GM12878 (cell line): Measurements from ENCODE around the gene ADPRS. TPM values are rescaled to one million over a fixed set of nuclear protein-coding genes. Genes with fewer than 3 reads are reported as not detected.

Experiments used
- ATAC-seq: fragments of 200-7000 bp; cut with Tn5 transposase; 3 replicates; pipeline ENCODE4 v1.9.1; 2020; ENCODE audit warnings: mild to moderate bottlenecking, moderate library complexity
- BruUV-seq: library from RNA; stranded (reverse); fragments of 400-500 nt; replicated peaks from 2 replicates; lab custom pipeline; 2021; lab: Mats Ljungman, UMichigan
- CTCF ChIA-PET: fragments of 300-600 bp; sonication (Branson Sonifier 250); formaldehyde crosslinking; extraction: SDS; loops from one replicate; lab custom pipeline; 2021; ENCODE audit warnings: inconsistent platforms; lab: Yijun Ruan, JAX
- POLR2A ChIA-PET: fragments of 350-600 bp; formaldehyde crosslinking; extraction: SDS; loops from one replicate; lab custom pipeline; 2021; ENCODE audit warnings: inconsistent platforms; lab: Charles Lee
- RAD21 ChIA-PET: fragments of 300-600 bp; sonication (Branson Sonifier 250); formaldehyde crosslinking; loops from one replicate; lab custom pipeline; 2023; ENCODE audit warnings: antibody characterized with exemption; ENCODE audit not compliant: unreplicated experiment; lab: Charles Lee
- SMC1A ChIA-PET: fragments of 300-600 bp; sonication (Branson Sonifier 250); formaldehyde crosslinking; loops from one replicate; lab custom pipeline; 2023; ENCODE audit not compliant: unreplicated experiment, uncharacterized antibody; lab: Charles Lee
- DNase-seq: peaks from one replicate; pipeline ENCODE4 v3.0.0-alpha.2; 2011; ENCODE audit warnings: low read depth, low spot score
- FAIRE-seq: peaks from 3 replicates; lab custom pipeline; 2011; peaks lifted over from hg19 to GRCh38; lab: Jason Lieb, UNC
- H2AFZ ChIP-seq: 2 replicates; pipeline ENCODE4 v1.6.0; 2011; ENCODE audit warnings: low read depth, low read length, control low read depth; ENCODE audit not compliant: control insufficient read depth
- H3K27ac ChIP-seq: 2 replicates; pipeline ENCODE4 v1.5.1; 2011; ENCODE audit warnings: control low read depth; ENCODE audit not compliant: control insufficient read depth, insufficient read depth
- H3K27me3 ChIP-seq, 2 experiments: replicated peaks in 1 of 2; 2 replicates each; pipeline versions ENCODE4 v1.6.0 to v1.6.1; 2011; ENCODE audit warnings: low read length in 1 of 2; ENCODE audit not compliant: control insufficient read depth in 2 of 2, insufficient read depth in 2 of 2
- H3K36me3 ChIP-seq, 2 experiments: 2 replicates each; pipeline ENCODE4 v1.5.1; 2011; ENCODE audit warnings: low read length in 1 of 2; ENCODE audit not compliant: control insufficient read depth in 2 of 2, insufficient read depth in 2 of 2
- H3K4me1 ChIP-seq: 2 replicates; pipeline ENCODE4 v1.6.1; 2011; ENCODE audit warnings: mild to moderate bottlenecking, low read length, moderate library complexity, mixed read lengths; ENCODE audit not compliant: control insufficient read depth, insufficient read depth
- H3K4me2 ChIP-seq: 2 replicates; pipeline ENCODE4 v1.6.0; 2011; ENCODE audit warnings: control low read depth; ENCODE audit not compliant: control insufficient read depth, insufficient read depth
- H3K4me3 ChIP-seq: fragments of 200-600 bp; sonication (generic); 2 replicates; pipeline ENCODE4 v1.5.1; 2016
- H3K79me2 ChIP-seq: 2 replicates; pipeline ENCODE4 v1.6.0; 2011; ENCODE audit warnings: low read length; ENCODE audit not compliant: control insufficient read depth, insufficient read depth
- H3K9ac ChIP-seq: 2 replicates; pipeline ENCODE4 v1.8.0; 2011; ENCODE audit warnings: low read length, control low read depth, mixed read lengths; ENCODE audit not compliant: control insufficient read depth, insufficient read depth
- H3K9me3 ChIP-seq: replicated peaks from 3 replicates; pipeline ENCODE4 v1.5.1; 2011; ENCODE audit warnings: mild to moderate bottlenecking, low read length; ENCODE audit not compliant: control insufficient read depth, insufficient read depth
- H4K20me1 ChIP-seq: 2 replicates; pipeline ENCODE4 v1.6.0; 2011; ENCODE audit not compliant: control insufficient read depth, insufficient read depth
- CHD2 ChIP-seq: IDR thresholded peaks from 2 replicates; pipeline ENCODE4 v1.6.1; 2011; ENCODE audit warnings: low read depth, low read length, improper control_type of control experiment, borderline replicate concordance
- CREM ChIP-seq: IDR thresholded peaks from 2 replicates; pipeline ENCODE4 v1.6.1; 2014; ENCODE audit warnings: antibody characterized with exemption, low read depth
- FOS ChIP-seq: IDR thresholded peaks from 3 replicates; pipeline ENCODE4 v1.6.1; 2011; ENCODE audit warnings: borderline replicate concordance; ENCODE audit not compliant: insufficient read length; ENCODE audit errors: extremely low read depth
- FOXM1 ChIP-seq: IDR thresholded peaks from 2 replicates; pipeline ENCODE4 v1.6.1; 2012; ENCODE audit warnings: low read depth, mild to moderate bottlenecking, inconsistent platforms, low read length, moderate library complexity
- HDGF ChIP-seq: fragments of 450-650 bp; IDR thresholded peaks from 2 replicates; pipeline ENCODE4 v1.6.1; 2016; ENCODE audit warnings: antibody characterized with exemption
- LARP7 ChIP-seq: fragments of 450-650 bp; IDR thresholded peaks from 2 replicates; pipeline ENCODE4 v1.6.1; 2017; ENCODE audit warnings: mild to moderate bottlenecking
- MTA3 ChIP-seq: IDR thresholded peaks from 2 replicates; pipeline ENCODE4 v1.6.1; 2012; ENCODE audit warnings: low read length, inconsistent platforms, borderline replicate concordance
- MYB ChIP-seq: fragments of 150-350 bp; IDR thresholded peaks from 2 replicates; pipeline ENCODE4 v1.6.1; 2014; ENCODE audit warnings: mild to moderate bottlenecking, low read depth, low read length, borderline replicate concordance
- SIN3A ChIP-seq: IDR thresholded peaks from 2 replicates; pipeline ENCODE4 v1.6.1; 2012; ENCODE audit warnings: low read depth, low read length, improper control_type of control experiment
- SMC3 ChIP-seq: IDR thresholded peaks from 2 replicates; pipeline ENCODE4 v1.6.1; 2011; ENCODE audit warnings: low read length, improper control_type of control experiment, borderline replicate concordance
- SPI1 ChIP-seq: IDR thresholded peaks from 2 replicates; pipeline ENCODE4 v1.6.1; 2011; ENCODE audit warnings: low read depth, mild to moderate bottlenecking, low read length, moderate library complexity, borderline replicate concordance; ENCODE audit not compliant: insufficient read depth
- YY1 ChIP-seq: IDR thresholded peaks from 2 replicates; pipeline ENCODE4 v1.6.1; 2011; ENCODE audit warnings: low read depth, mild to moderate bottlenecking, low read length
- ZNF217 ChIP-seq: fragments of 450-650 bp; IDR thresholded peaks from 2 replicates; pipeline ENCODE4 v1.6.1; 2017; ENCODE audit warnings: antibody characterized with exemption, mild to moderate bottlenecking
- WGBS: methylation state at CpG from one replicate; pipeline ENCODE4 v1.1.6; 2016; ENCODE audit warnings: low lambda C conversion rate; ENCODE audit not compliant: insufficient replicate concordance, insufficient coverage; ENCODE audit errors: missing lambda C conversion rate; 5-methylcytosine and 5-hydroxymethylcytosine counted together
- in situ Hi-C: fragments of 300-500 bp; cut with MboI; formaldehyde crosslinking; loops from 9 replicates; pipeline ENCODE4 v1.14.3; 2018; ENCODE audit warnings: mixed read lengths
- intact Hi-C: fragments of 100-400 bp; cut with micrococcal nuclease; formaldehyde crosslinking; loops from one replicate; pipeline ENCODE4 v1.14.2; 2022; ENCODE audit not compliant: unreplicated experiment
- polyA plus RNA-seq, 11 experiments: library from polyadenylated mRNA; depleted of rRNA in 4 of 11; unstranded in 6 of 11; stranded (reverse) in 5 of 11; fragments of >200 nt; fragmentation: Nextera tagmentation in 4 of 11; fragmentation: Illumina TruSeq in 1 of 11; extraction: Ambion mirVana in 4 of 11; extraction: Trizol in 1 of 11; gene quantifications; 1 replicate in 1 of 11; 2 replicates in 10 of 11; pipeline versions ENCODE4 v1.2.1 to v1.2.3, GENCODE V29; 2011 to 2016; ENCODE audit warnings: inconsistent platforms in 2 of 11, missing spikeins in 2 of 11, low read depth in 1 of 11
- total RNA-seq, 4 experiments: library from RNA; depleted of rRNA in 3 of 4; stranded (reverse); fragments of >200 nt in 3 of 4; fragmentation: Illumina TruSeq in 1 of 4; extraction: Trizol in 1 of 4; gene quantifications; 2 replicates each; pipeline versions ENCODE4 v1.2.1 to v1.2.3, GENCODE V29; 2013 to 2021
- TF ChIP-seq, protein P1 (sequence below): IDR thresholded peaks from 2 replicates; pipeline ENCODE4 v1.6.1; 2012; ENCODE audit warnings: low read depth, low read length, improper control_type of control experiment
- TF ChIP-seq, protein P2 (sequence below): fragments of 450-650 bp; formaldehyde crosslinking; IDR thresholded peaks from 2 replicates; pipeline ENCODE4 v1.4.0; 2020; ENCODE audit warnings: mild to moderate bottlenecking, moderate library complexity
- TF ChIP-seq, protein P3 (sequence below): fragments of 450-650 bp; IDR thresholded peaks from 2 replicates; pipeline ENCODE4 v1.6.1; 2014; ENCODE audit warnings: mild to moderate bottlenecking
- TF ChIP-seq, protein P4 (sequence below): IDR thresholded peaks from 2 replicates; pipeline ENCODE4 v1.6.1; 2012; ENCODE audit warnings: low read depth, low read length, improper control_type of control experiment

Gene ADPRS
- total and polyA plus RNA-seq, 10 of the 15 experiments (the other 5 are each of a cell fraction or from before 2014, with no cell fraction given) = 7.6 to 57.6 (median 39.1) TPM

GRCh38 chr1:36128905-36129206 is 40.2 kb downstream of the ADPRS start:
- SMC1A ChIA-PET = interaction anchor here (1.2 kb wide), 1 partner anchor 26 kb away, joined by 3 read pairs; no protein-coding TSS in a partner anchor
- no peaks in the 10 kb centered on the region for H3K9me3 ChIP-seq
- no peaks in the 10 kb centered on the region; the same call in 1 of the 2 replicates for H4K20me1 ChIP-seq
- H2AFZ ChIP-seq = no peak overlapping the region
- no peak overlapping the region for H3K4me3 ChIP-seq
- DNase-seq = no peak
- H3K4me1 ChIP-seq = no peaks in the 10 kb centered on the region; the same call in 1 of the 2 replicates
- no peaks in the 10 kb centered on the region for H3K79me2 ChIP-seq
- RAD21 ChIA-PET = interaction anchor here (0.6 kb wide), 1 partner anchor 69 kb away, joined by 7 read pairs; no protein-coding TSS in a partner anchor
- no peak for ATAC-seq
- H3K27ac ChIP-seq = no peak overlapping the region
- in situ Hi-C loops = no loop called here
- no peak for FAIRE-seq
- peaks cover 4 to 9% of the 10 kb centered on the region in 2 experiments; a peak in 3 of 4 replicates for H3K27me3 ChIP-seq
- H3K36me3 ChIP-seq = no peaks in the 10 kb centered on the region
- POLR2A ChIA-PET = interaction anchor here (1.2 kb wide), 1 partner anchor 21 kb away, joined by 5 read pairs; the partner anchor contains the start of gene TRAPPC3
- CTCF ChIA-PET = interaction anchor here (1.5 to 1.6 kb wide), 2 partner anchors 11 to 59 kb away, joined by 3 to 4 read pairs; no protein-coding TSS in a partner anchor
- H3K4me2 ChIP-seq = no peak overlapping the region
- no TSS peak for BruUV-seq
- 79% methylated on average over 3 of the region's 3 CpGs for WGBS
- no peak overlapping the region for H3K9ac ChIP-seq
- intact Hi-C loops = no loop called here
- TF ChIP-seq LARP7 (no peak), CREM (no peak), CHD2 (no peak), SMC3 (no peak), ZNF217 (no peak), FOXM1 (no peak), MTA3 (no peak), FOS (no peak), SPI1 (no peak), MYB (no peak), YY1 (no peak), HDGF (no peak), SIN3A (no peak)
- TF ChIP-seq, protein P1, sequence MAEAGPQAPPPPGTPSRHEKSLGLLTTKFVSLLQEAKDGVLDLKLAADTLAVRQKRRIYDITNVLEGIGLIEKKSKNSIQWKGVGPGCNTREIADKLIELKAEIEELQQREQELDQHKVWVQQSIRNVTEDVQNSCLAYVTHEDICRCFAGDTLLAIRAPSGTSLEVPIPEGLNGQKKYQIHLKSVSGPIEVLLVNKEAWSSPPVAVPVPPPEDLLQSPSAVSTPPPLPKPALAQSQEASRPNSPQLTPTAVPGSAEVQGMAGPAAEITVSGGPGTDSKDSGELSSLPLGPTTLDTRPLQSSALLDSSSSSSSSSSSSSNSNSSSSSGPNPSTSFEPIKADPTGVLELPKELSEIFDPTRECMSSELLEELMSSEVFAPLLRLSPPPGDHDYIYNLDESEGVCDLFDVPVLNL = no peak
- TF ChIP-seq, protein P2, sequence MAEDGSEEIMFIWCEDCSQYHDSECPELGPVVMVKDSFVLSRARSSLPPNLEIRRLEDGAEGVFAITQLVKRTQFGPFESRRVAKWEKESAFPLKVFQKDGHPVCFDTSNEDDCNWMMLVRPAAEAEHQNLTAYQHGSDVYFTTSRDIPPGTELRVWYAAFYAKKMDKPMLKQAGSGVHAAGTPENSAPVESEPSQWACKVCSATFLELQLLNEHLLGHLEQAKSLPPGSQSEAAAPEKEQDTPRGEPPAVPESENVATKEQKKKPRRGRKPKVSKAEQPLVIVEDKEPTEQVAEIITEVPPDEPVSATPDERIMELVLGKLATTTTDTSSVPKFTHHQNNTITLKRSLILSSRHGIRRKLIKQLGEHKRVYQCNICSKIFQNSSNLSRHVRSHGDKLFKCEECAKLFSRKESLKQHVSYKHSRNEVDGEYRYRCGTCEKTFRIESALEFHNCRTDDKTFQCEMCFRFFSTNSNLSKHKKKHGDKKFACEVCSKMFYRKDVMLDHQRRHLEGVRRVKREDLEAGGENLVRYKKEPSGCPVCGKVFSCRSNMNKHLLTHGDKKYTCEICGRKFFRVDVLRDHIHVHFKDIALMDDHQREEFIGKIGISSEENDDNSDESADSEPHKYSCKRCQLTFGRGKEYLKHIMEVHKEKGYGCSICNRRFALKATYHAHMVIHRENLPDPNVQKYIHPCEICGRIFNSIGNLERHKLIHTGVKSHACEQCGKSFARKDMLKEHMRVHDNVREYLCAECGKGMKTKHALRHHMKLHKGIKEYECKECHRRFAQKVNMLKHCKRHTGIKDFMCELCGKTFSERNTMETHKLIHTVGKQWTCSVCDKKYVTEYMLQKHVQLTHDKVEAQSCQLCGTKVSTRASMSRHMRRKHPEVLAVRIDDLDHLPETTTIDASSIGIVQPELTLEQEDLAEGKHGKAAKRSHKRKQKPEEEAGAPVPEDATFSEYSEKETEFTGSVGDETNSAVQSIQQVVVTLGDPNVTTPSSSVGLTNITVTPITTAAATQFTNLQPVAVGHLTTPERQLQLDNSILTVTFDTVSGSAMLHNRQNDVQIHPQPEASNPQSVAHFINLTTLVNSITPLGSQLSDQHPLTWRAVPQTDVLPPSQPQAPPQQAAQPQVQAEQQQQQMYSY = no peak
- TF ChIP-seq, protein P3, sequence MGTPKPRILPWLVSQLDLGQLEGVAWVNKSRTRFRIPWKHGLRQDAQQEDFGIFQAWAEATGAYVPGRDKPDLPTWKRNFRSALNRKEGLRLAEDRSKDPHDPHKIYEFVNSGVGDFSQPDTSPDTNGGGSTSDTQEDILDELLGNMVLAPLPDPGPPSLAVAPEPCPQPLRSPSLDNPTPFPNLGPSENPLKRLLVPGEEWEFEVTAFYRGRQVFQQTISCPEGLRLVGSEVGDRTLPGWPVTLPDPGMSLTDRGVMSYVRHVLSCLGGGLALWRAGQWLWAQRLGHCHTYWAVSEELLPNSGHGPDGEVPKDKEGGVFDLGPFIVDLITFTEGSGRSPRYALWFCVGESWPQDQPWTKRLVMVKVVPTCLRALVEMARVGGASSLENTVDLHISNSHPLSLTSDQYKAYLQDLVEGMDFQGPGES = no peak
- TF ChIP-seq, protein P4, sequence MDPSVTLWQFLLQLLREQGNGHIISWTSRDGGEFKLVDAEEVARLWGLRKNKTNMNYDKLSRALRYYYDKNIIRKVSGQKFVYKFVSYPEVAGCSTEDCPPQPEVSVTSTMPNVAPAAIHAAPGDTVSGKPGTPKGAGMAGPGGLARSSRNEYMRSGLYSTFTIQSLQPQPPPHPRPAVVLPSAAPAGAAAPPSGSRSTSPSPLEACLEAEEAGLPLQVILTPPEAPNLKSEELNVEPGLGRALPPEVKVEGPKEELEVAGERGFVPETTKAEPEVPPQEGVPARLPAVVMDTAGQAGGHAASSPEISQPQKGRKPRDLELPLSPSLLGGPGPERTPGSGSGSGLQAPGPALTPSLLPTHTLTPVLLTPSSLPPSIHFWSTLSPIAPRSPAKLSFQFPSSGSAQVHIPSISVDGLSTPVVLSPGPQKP = no peak
